DND-41 (cell line): Measurements from ENCODE around the gene CCT8.

Experiments
- CTCF ChIP-seq: IDR thresholded peaks from 2 replicates; pipeline ENCODE4 v1.5.1; 2012; ENCODE audit warnings: borderline replicate concordance, low read length, moderate library complexity, mild to moderate bottlenecking; ENCODE audit not compliant: poor library complexity, severe bottlenecking; ENCODE audit errors: extremely low read depth
- EZH2 ChIP-seq: IDR thresholded peaks from 3 replicates; pipeline ENCODE4 v1.6.1; 2012; ENCODE audit warnings: borderline replicate concordance, low read depth, mild to moderate bottlenecking, moderate library complexity, low read length, inconsistent platforms; ENCODE audit not compliant: severe bottlenecking

DNA sequence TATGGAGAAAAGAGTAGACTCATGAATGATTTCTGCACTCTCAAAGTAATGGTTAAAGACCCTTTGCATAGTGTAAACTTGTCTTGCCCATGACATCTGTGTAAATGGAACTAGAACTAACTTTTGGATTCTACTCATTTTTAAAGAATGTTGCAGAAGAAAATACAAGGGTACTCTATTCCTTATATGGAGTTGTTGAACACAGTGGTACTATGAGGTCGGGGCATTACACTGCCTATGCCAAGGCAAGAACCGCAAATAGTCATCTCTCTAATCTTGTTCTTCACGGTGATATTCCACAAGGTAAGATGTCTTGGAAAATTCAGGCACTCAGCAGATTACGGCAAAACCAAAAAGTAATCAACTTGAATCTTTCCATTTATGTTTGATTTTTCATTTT, 19.8 kb downstream of the CCT8 start:
- TF ChIP-seq CTCF: no peak
- no peak for TF ChIP-seq EZH2
